ENCODE measurements around the gene CFAP97D2. TPM values are rescaled to one million over a fixed set of nuclear protein-coding genes. Genes with fewer than 3 reads are reported as not detected.

The CFAP97D2 gene
- polyA plus RNA-seq, 1 of the 3 experiments (the other 2 are of a cell fraction): not detected

- Histone ChIP-seq H3K4me3 (ENCODE audit: low read depth in 2 of 2, low read length in 1 of 2) (no peak overlapping the region), H3K79me2 (ENCODE audit: insufficient read depth) (peaks cover 8% of the 10 kb centered on the region; the same call in 1 of the 2 replicates), H3K9me3 (no peaks in the 10 kb centered on the region), H3K27ac (ENCODE audit: low read depth in 2 of 2, low read length in 1 of 2) (no peak overlapping the region), H3K36me3 (replicated peaks in 1 of 2; ENCODE audit: control insufficient read depth in 1 of 2, insufficient read depth in 2 of 2, low read length in 1 of 2) (peaks cover 59 to 85% of the 10 kb centered on the region in 2 experiments), H3K4me1 (ENCODE audit: control insufficient read depth in 1 of 2, insufficient read depth in 2 of 2, low read depth in 1 of 2, low read length in 1 of 2) (peaks cover 0 to 16% of the 10 kb centered on the region in 2 experiments; a peak in 2 of 4 replicates), H3K27me3 (ENCODE audit: insufficient read depth) (no peaks in the 10 kb centered on the region), H2AFZ (ENCODE audit: low read depth) (no peak overlapping the region), H3F3A (replicated peaks; ENCODE audit: insufficient read depth) (peaks cover 28% of the 10 kb centered on the region), H4K20me1 (ENCODE audit: insufficient read depth) (no peaks in the 10 kb centered on the region), H3K4me2 (no peak overlapping the region), H3K9ac (no peak overlapping the region), H3K9me2 (no peaks in the 10 kb centered on the region)
- WGBS (ENCODE audit: low lambda C conversion rate): 95% methylated on average over 4 of the region's 4 CpGs
- POLR2A ChIA-PET: no interaction called here
- DNase-seq: no peak
- CTCF ChIA-PET: interaction anchor here (1.0 kb wide), 1 partner anchor 12 kb away, joined by 3 read pairs; no protein-coding TSS in a partner anchor
- TF ChIP-seq EZH2phosphoT487 (IDR thresholded peaks at IDR 0.05; ENCODE audit: borderline replicate concordance, low read depth): no peak
- TF ChIP-seq FOSL2 (IDR thresholded peaks at IDR 0.05; ENCODE audit: borderline replicate concordance, low read depth): no peak
- TF ChIP-seq RFX5 (IDR thresholded peaks at IDR 0.05; ENCODE audit: low read length): no peak
- no peak for TF ChIP-seq NFIC (IDR thresholded peaks at IDR 0.05; ENCODE audit: borderline replicate concordance)
- no peak for TF ChIP-seq YY1 (IDR thresholded peaks at IDR 0.05; ENCODE audit: low read depth)
- TF ChIP-seq FOXM1 (IDR thresholded peaks at IDR 0.05; ENCODE audit: low read depth): no peak
- no peak for TF ChIP-seq POLR2AphosphoS5 (IDR thresholded peaks at IDR 0.05; ENCODE audit: low read depth, low read length)
- TF ChIP-seq RAD21 (IDR thresholded peaks at IDR 0.05; ENCODE audit: low read length): no peak
Measured at GRCh38 chr13:114269281-114269770, 90.3 kb downstream of the CFAP97D2 start.

Small RNA genes lying within 50 kb of the gene (small RNA-seq; reads per million reads assigned to genes)
- 0 reads per million in 7 experiments for gene MIR548AR

Other genes starting within 250 kb of the CFAP97D2 start
- gene C13orf46, start 205.2 kb upstream of the CFAP97D2 start, polyA plus RNA-seq (2012; rRNA removed): 0.96 and 1.7 TPM in 2 replicates
- 23.9 and 25.1 TPM in 2 replicates for gene RASA3, start 46.6 kb upstream of the CFAP97D2 start, polyA plus RNA-seq (2012; rRNA removed)
- 56.9 and 77.2 TPM in 2 replicates for gene CDC16, start 55.6 kb downstream of the CFAP97D2 start, polyA plus RNA-seq (2012; rRNA removed)
- 63.2 and 74.4 TPM in 2 replicates for gene UPF3A, start 102.3 kb downstream of the CFAP97D2 start, polyA plus RNA-seq (2012; rRNA removed)
- 25.9 and 28.6 TPM in 2 replicates for gene CHAMP1, start 135.2 kb downstream of the CFAP97D2 start, polyA plus RNA-seq (2012; rRNA removed)